ENCODE results near the gene FAM76B.
A peak's percentile ranks its signal among the peaks of the same experiment; 100 is the strongest.
"Not testable (repeated sequence)": the region's sequence is repeated elsewhere in the genome, so short reads cannot be mapped to it uniquely, and the experiment has no call there.

FAM76B gene

GRCh38 chr11:95789506-95790122, at the start of gene FAM76B:
TSS of gene FAM76B (minus strand) at chr11:95789782. CDS start at chr11:95789478, 304 bp downstream.
- DNase-seq: peak; percentile 96 to 97

- DNase-seq: peak; percentile 59 to 65
Measured at GRCh38 chr11:95835768-95836488, 46.3 kb upstream of the FAM76B start.

DNA sequence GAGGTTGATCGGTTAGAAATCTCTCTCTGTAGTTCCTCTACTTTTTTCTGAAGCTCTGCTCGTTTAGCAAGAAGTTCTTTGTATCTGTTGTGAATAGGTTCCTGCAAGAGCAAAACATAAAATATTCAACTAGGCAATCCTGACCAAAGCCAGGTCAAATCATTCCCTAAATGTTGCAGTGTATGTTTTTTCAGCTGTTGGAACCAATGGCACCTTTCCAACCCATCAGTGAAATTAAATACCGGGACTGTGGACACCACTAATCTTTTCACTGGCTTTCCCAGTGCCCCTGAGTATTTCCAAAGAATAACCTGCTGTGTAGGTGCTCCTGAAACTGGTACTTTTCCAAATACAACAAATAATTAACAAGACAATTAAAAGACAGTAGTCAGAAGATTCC, 45.8 kb upstream of the FAM76B start:
- no peak for DNase-seq

- no peak for DNase-seq
Measured at GRCh38 chr11:95833378-95833777, 43.8 kb upstream of the FAM76B start.

DNA sequence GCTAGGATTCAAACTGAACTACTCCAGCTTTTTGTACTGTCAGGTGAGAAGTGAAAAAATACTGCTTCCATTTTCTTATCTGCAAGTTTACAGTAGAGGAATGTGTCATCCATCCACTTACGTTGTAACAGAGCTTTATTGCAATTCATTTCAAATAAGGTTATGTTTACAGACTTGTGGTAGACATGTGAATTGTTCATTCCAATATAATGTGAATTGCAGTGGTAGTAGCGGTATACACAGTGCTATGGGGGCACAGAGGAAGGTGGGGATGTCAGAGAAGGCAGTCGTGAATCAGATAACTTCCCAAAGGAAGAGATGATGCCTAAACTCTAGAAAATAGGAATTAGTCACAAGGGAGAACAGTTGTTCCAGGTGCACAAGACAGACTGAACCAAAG, 43.2 kb upstream of the FAM76B start:
- DNase-seq: no peak

DNA sequence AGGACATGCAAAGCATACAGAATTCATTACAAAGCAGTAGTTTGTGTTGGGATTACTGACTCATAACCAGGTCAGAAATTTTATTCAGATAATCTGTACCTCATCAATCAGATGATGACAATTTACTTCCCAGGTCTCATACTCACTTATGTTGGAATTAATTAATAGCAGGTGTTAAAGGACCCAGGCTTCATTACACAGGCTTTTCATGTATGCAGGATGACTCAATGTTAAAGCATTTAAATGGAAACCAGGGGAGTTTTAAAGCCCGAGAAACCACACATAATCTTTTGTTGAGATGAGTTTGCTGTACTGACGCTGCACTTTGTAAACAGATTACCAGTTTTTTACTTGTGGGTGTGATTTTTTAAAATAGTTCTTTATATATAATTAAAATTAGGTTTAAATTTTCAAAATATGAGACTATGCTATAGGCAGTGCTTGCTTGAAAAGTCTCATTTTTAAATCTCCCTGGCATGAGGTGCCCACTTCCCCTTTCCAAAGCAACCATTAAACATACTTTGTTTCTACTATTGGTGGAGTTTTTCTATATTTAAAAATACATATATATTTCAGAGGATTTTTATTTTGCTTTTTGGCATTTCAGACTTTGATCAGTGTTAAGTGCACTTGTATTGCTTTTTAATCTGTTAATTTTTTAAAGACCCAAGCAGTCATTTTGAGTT, 41.8 kb upstream of the FAM76B start:
- no peak for DNase-seq

- DNase-seq: no peak
Measured at GRCh38 chr11:95829580-95830259, 40.1 kb upstream of the FAM76B start.

GRCh38 chr11:95827696-95828095, 38.1 kb upstream of the FAM76B start:
- no peak for DNase-seq

DNA sequence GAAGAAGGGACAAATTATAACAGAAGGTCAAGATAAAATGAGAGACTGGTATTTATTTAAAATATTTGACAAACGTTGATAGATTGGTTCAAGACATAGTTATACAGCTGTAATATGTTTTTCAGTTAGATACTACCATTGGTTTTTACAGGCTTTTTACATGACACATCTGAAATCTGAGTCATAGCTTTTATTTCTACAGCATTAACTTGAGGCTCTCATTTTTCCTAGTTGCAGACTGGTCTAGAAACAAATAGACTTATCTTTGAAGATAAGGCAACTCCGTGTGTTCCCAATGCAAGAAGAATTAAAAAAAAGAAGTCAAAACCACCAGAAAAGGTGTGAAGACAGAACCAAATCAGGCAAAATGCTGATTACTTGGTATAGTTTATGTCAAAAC, 32.1 kb upstream of the FAM76B start:
- DNase-seq: no peak

DNA sequence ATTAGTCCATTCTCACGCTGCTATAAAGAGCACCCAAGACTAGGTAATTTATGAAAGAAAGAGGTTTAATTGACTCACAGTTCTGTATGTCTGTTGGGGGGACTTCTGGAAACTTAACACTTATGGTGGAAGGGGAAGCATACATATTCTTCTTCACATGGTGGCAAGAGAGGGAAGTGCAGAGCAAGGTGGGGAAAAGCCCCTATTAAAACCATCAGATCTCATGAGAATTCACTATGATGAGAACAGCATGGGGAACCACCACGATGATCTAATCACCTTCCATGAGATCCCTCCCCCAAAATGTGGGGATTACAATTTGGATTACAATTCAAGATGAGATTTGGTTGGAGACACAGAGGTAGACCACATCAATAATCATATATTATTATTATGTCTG, 26.5 kb upstream of the FAM76B start:
- no peak for DNase-seq

DNA sequence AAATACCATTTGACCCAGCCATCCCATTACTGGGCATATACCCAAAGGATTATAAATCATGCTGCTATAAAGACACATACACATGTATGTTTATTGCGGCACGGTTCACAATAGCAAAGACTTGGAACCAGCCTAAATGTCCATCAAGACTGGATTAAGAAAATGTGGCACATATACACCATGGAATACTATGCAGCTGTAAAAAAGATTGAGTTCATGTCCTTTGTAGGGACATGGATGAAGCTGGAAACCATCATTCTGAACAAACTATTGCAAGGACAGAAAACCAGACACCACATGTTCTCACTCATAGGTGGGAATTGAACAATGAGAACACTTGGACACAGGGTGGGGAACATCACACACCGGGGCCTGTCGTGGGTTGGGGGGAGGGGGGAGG, 21.5 kb upstream of the FAM76B start:
- DNase-seq: not testable (repeated sequence)

GRCh38 chr11:95806464-95806863, 16.9 kb upstream of the FAM76B start:
- DNase-seq: not testable (repeated sequence)

GRCh38 chr11:95805869-95806268, 16.3 kb upstream of the FAM76B start:
- no peak for DNase-seq

DNA sequence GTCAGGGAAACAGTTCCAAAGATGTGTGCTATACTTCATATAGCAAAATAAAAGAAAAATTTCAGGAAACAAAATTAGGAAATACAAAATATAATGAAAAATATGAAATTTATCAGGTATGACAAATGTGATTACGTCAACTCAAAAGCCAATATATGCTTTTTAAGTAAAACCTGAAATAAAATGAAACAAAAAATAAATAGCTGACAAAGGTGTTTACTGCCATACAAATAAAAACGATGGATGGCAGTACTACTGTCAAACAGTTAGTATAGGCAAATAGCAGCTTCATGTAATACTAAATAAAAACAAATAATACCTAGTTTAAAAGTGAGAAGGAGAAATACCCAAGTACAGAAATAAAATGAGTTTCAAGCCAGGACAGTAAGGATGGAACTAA, 14.4 kb upstream of the FAM76B start:
- DNase-seq: no peak

DNA sequence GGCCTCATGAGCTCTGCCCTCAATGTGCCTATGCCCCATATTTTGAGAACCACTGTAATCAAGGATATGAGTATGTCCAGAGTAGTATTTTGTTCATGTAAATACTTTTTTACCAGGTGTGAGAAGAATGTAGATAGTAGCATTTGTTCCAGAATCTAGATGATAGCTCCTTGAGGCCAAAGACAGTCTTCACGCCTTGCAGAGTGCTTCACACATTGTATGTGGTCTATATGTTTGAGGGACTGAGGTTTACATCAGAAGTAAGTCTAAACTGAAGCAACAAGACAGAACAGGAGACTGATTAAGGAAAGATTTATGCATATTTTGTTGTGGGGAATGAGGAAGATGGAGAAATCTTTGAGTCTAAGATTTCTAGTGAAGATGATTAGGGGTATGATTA, 13.2 kb upstream of the FAM76B start:
- no peak for DNase-seq

GRCh38 chr11:95800438-95800837, 10.9 kb upstream of the FAM76B start:
- no peak for DNase-seq

- DNase-seq: no peak
Measured at GRCh38 chr11:95799546-95799945, 10.0 kb upstream of the FAM76B start.

- no peak for DNase-seq
Measured at GRCh38 chr11:95796501-95796900, 6.9 kb upstream of the FAM76B start.

GRCh38 chr11:95795627-95796295, 6.2 kb upstream of the FAM76B start:
- no peak for DNase-seq

- DNase-seq: no peak
Measured at GRCh38 chr11:95794086-95794485, 4.5 kb upstream of the FAM76B start.

DNA sequence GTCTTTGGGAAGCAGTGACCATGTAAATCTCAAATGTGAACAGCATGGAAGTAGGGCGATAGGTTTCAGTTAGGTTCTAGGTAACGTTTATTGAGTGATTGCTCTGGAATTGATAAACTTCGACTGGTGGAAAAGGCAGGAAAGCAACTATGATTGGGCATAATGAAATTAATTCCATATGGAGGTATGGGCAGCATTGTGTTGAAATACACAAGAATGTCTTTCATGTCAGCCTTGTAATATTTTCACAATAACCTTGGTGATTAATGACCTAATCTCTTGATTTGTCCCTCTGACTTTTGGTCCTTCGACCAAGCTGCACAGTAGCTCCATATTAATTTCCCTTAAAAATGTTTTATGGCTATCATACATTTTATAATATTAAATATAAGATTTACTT, 3.5 kb upstream of the FAM76B start:
- no peak for DNase-seq

DNA sequence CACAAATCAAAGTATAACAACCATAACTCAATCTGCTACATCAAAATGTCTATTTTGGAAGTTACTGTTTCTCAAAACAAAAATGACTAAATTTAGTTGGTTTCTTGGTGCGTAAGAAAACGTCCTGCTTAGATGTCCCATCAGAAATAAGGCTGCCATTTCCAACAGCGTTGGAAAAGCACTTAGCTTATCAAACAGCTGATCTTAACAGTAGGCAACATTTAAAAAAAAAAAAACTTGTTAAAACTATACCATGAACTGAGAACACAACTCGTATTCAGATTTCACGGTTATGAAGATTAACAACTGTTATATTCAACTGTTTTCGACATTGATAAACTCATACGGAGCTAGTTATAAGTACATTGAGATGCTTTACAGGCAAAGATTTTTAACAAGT, 3.1 kb upstream of the FAM76B start:
- DNase-seq: no peak

GRCh38 chr11:95792200-95792599, 2.6 kb upstream of the FAM76B start:
- no peak for DNase-seq

All from activated T-cell treated with anti-CD3 and anti-CD28 coated beads, Interleukin-2, amount 50 U/mL, for 48 hours (primary cell).